Peyer's patch (tissue), 4 donors: ENCODE measurements around the gene FAM174B.

Experiments used
- POLR2A ChIP-seq, 2 donors: fragments of 450-650 bp; IDR thresholded peaks; one replicate each; pipeline ENCODE4 v1.5.1; 2017; ENCODE audit warnings: antibody characterized with exemption in 2 of 2, mild to moderate bottlenecking in 2 of 2, moderate library complexity in 2 of 2
- TF ChIP-seq, protein P1 (sequence below), 6 experiments: fragments of 450-650 bp in 4 of 6; fragments of 200-600 bp in 2 of 6; sonication (generic) in 1 of 6; IDR thresholded peaks; one replicate each; pipeline ENCODE4 v1.5.1; 2017 to 2019; ENCODE audit warnings: antibody characterized with exemption in 6 of 6, mild to moderate bottlenecking in 3 of 6, moderate library complexity in 1 of 6

DNA sequence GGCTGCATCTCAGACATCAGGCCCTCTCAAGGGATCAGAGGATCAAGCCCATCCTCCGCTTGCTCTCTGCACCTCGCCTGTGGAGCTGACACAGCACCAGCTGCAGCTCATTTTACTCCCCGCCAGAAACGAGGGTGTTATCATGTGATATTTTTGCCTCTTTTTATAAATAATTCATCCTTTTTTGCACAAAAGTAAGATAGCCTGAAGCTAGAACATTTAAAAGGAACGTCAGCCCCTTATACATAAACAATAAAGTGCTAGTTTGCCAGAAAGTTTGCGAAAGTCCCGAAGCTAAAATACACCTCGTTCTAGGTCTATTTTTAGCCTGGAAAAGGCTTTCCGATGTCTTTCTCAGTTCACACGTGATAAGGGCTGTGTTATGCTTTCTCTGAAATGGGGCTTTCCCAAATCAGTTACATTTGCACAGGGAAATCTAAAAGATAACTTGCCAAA is 9.6 kb upstream of the FAM174B start:
- TF ChIP-seq POLR2A (IDR thresholded peaks at IDR 0.05) = no peak
- TF ChIP-seq, protein P1, sequence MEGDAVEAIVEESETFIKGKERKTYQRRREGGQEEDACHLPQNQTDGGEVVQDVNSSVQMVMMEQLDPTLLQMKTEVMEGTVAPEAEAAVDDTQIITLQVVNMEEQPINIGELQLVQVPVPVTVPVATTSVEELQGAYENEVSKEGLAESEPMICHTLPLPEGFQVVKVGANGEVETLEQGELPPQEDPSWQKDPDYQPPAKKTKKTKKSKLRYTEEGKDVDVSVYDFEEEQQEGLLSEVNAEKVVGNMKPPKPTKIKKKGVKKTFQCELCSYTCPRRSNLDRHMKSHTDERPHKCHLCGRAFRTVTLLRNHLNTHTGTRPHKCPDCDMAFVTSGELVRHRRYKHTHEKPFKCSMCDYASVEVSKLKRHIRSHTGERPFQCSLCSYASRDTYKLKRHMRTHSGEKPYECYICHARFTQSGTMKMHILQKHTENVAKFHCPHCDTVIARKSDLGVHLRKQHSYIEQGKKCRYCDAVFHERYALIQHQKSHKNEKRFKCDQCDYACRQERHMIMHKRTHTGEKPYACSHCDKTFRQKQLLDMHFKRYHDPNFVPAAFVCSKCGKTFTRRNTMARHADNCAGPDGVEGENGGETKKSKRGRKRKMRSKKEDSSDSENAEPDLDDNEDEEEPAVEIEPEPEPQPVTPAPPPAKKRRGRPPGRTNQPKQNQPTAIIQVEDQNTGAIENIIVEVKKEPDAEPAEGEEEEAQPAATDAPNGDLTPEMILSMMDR (IDR thresholded peaks at IDR 0.05) = no peak
